T-helper 1 cell treated with Interleukin-12 subunit alpha and Interleukin-12 subunit beta and Interleukin-4 antibody, amounts not matched to agents 30 μg/mL and 1 μg/mL, for 36 hours (primary cell): ENCODE data around the gene FBRSL1.
"Not testable (repeated sequence)": the region's sequence is repeated elsewhere in the genome, so short reads cannot be mapped to it uniquely, and the experiment has no call there.

Source experiments
- H3K27ac Mint-ChIP-seq: one replicate; pipeline ENCODE4 v1.8.0; 2021; ENCODE audit warnings: mild to moderate bottlenecking, mixed read lengths
- H3K27me3 Mint-ChIP-seq: one replicate; pipeline ENCODE4 v1.8.0; 2021; ENCODE audit warnings: low read depth, mixed read lengths
- H3K36me3 Mint-ChIP-seq: one replicate; pipeline ENCODE4 v1.8.0; 2021; ENCODE audit warnings: low read depth, mixed read lengths
- H3K4me1 Mint-ChIP-seq: one replicate; pipeline ENCODE4 v1.8.0; 2021; ENCODE audit warnings: low read depth, mixed read lengths
- H3K4me3 Mint-ChIP-seq: one replicate; pipeline ENCODE4 v1.8.0; 2021; ENCODE audit warnings: mild to moderate bottlenecking, moderate library complexity, mixed read lengths
- H3K9me3 Mint-ChIP-seq: one replicate; pipeline ENCODE4 v1.8.0; 2021; ENCODE audit warnings: mixed read lengths

Gene FBRSL1

DNA sequence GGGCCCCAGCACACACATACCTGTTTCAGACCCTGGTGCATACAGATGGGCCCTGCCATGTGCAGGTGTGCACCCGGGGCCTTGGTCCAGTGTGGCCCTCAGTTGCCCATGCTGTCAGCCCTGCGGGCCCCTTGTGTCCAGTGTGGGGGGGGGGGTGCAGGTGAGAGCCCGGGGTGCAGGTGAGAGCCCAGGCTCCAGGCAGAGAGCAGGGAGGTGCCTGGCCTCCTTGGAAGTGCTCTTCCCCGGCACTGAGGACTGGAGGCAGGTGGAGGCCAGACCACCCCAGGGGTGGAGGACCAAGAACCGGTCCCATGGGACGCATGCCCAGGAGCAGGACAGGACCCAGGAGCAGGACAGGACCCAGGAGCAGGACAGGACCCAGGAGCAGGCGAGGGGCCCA, 40.9 kb downstream of the FBRSL1 start:
- Mint-ChIP-seq H3K27ac (no peak overlapping the region), H3K9me3 (peaks cover 9% of the 10 kb centered on the region), H3K4me3 (no peak overlapping the region), H3K4me1 (no peaks in the 10 kb centered on the region), H3K27me3 (no peaks in the 10 kb centered on the region), H3K36me3 (peaks cover 4% of the 10 kb centered on the region)

DNA sequence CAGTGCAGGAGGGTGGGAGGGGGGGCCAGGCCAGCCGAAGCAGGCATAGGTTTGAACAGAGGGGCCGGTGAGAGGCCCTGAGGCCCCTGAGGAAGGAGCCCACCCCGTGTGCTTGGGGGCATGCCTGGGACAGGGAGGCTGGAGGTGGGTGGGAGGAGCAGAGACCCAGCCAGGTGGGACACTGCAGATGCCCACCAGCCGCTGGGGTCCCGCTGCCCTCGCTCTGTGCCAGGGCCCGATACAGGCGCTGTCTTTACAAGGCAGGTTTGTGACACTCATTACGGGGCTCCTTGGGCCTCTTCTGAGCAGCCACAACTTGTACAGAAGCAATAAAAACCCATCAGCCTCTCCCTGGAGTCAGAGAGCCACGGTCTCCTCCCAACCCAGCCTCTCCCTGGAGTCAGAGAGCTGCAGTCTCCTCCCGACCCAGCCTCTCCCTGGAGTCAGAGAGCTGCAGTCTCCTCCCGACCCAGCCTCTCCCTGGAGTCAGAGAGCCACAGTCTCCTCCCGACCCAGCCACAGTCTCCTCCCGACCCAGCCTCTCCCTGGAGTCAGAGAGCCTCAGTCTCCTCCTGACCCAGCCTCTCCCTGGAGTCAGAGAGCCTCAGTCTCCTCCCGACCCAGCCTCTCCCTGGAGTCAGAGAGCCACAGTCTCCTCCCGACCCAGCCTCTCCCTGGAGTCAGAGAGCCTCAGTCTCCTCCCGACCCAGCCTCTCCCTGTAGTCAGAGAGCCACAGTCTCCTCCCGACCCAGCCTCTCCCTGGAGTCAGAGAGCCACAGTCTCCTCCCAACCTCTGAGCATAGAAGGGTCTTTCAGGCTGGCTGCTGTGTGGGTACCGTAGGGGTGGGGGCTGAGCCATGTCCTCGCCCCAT, 43.0 kb downstream of the FBRSL1 start:
- H3K4me1 Mint-ChIP-seq, H3K27ac Mint-ChIP-seq, H3K27me3 Mint-ChIP-seq, H3K4me3 Mint-ChIP-seq, H3K36me3 Mint-ChIP-seq: not testable (repeated sequence)
- peaks cover 16% of the 10 kb centered on the region for H3K9me3 Mint-ChIP-seq

DNA sequence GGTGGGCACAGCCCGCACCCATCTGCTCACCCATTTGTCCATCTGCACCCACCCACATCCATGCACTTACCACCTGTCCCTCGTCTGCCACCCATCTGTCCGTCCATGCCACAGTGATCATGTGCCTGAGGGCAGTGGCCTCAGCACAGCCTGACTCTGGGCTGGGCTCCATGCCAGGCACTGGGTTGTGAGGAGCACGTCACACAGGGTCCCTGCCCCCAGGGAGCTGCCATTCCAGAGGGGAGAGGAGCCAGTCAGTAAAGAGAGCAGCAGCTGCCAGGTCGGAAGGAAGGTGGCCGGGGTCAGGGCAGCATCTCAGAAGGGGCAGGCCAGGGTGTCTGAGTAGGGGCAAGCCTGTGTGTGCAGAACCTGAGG, 43.6 kb downstream of the FBRSL1 start:
- Mint-ChIP-seq H3K27me3 (no peaks in the 10 kb centered on the region), H3K27ac (no peak overlapping the region), H3K9me3 (peaks cover 16% of the 10 kb centered on the region), H3K36me3 (peaks cover 7% of the 10 kb centered on the region), H3K4me3 (no peak overlapping the region), H3K4me1 (no peaks in the 10 kb centered on the region)

DNA sequence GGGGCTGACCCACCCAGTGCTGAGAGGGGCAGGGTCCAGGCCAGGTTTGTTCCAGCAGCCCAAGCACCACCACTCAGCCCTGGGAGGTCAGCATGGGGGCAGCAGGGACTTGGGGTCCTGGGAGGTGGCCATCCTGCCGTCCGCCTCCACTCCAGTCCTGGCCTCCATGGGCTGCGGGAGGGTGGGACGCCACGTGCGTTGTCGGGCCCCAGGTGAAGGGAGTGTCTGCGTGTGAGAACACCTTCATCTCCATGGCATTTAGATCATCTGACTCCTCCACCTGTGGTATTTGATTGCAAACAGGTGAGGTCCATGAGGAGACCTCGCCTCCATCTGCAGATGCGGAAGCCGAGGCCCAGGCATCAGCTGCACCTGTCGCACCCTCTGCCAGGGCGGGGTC, 44.1 kb downstream of the FBRSL1 start:
- Mint-ChIP-seq H3K4me1 (no peaks in the 10 kb centered on the region), H3K4me3 (no peak overlapping the region), H3K27ac (no peak overlapping the region)

DNA sequence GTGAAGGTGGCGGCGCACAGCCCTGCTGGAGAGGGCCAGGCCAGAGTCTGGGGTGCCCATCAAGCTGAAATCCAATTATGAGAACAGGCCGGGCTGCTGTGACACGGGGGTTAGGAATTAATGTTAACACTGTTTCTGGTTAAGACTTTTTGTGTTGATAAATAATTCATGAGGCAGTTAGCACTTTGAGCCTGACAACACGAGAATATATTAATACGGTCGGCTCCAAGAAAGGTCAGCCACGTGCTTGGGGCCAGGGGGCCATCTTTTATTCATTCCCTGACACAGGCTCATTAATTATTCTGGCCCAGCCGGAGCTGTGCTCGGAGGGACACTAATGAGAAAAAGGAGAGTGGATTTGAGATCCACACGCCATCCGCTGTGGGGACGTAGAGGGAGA, 45.1 kb downstream of the FBRSL1 start:
- Mint-ChIP-seq H3K4me1 (no peaks in the 10 kb centered on the region), H3K36me3 (peaks cover 7% of the 10 kb centered on the region), H3K27me3 (no peaks in the 10 kb centered on the region), H3K9me3 (peaks cover 16% of the 10 kb centered on the region), H3K4me3 (no peak overlapping the region), H3K27ac (no peak overlapping the region)

More for the DNA sequence above, 44.1 kb downstream of the FBRSL1 start:
- H3K36me3 Mint-ChIP-seq: peaks cover 7% of the 10 kb centered on the region
- H3K27me3 Mint-ChIP-seq: no peaks in the 10 kb centered on the region
- peaks cover 16% of the 10 kb centered on the region for H3K9me3 Mint-ChIP-seq

DNA sequence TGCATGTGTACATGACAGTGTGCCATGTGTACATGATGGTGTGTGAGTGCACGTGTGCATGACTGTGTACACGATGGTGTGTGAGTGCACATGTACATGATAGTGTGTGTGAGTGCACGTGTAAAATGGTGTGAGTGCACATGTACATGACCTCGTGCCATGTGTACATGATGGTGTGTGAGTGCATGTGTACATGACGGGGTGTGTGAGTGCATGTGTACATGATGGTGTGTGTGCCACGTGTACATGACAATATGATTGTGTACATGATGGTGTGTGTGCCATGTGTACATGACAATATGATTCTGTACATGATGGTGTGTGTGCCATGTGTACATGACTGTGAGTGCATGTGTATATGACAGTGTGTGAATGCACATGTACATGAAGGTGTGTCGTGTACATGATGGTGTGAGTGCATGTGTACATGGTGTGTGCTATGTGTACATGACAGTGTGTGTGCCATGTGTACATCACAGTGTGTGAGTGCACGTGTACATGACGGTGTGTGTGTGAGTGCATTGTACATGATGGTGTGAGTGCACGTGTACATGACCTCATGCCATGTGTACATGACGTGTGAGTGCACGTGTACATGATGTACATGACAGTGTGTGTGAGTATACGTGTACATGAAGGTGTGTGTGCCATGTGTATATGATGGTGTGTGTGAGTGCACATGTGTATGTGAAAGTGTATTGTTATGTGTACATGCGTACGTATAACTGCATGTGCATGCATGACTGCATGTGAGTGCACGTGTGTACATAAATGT, 46.3 kb downstream of the FBRSL1 start:
- Mint-ChIP-seq H3K27me3 (no peaks in the 10 kb centered on the region), H3K36me3 (peaks cover 7% of the 10 kb centered on the region), H3K4me3 (no peak overlapping the region), H3K27ac (no peak overlapping the region), H3K9me3 (peaks cover 16% of the 10 kb centered on the region), H3K4me1 (no peaks in the 10 kb centered on the region)

DNA sequence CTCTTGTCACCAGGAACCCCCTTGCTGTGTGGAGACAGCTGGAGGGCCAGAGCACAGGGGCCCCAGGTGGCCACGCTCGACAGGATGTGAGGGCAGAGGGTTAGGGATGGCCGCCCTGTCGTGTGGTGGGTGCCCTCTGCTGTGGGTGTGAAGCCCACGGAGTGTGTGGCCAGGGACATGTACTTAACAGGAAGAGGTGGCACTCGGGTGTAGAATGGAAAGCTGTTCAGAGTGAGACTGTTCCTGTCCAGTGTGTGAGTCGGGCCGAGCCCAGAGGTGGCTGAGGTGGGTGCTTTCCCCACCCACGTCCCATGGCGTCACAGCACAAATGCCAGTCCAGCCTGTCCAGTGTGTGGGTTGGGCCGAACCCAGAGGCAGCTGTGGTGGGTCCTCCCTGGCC, 47.1 kb downstream of the FBRSL1 start:
- H3K27ac Mint-ChIP-seq: no peak overlapping the region
- H3K36me3 Mint-ChIP-seq: peaks cover 7% of the 10 kb centered on the region

DNA sequence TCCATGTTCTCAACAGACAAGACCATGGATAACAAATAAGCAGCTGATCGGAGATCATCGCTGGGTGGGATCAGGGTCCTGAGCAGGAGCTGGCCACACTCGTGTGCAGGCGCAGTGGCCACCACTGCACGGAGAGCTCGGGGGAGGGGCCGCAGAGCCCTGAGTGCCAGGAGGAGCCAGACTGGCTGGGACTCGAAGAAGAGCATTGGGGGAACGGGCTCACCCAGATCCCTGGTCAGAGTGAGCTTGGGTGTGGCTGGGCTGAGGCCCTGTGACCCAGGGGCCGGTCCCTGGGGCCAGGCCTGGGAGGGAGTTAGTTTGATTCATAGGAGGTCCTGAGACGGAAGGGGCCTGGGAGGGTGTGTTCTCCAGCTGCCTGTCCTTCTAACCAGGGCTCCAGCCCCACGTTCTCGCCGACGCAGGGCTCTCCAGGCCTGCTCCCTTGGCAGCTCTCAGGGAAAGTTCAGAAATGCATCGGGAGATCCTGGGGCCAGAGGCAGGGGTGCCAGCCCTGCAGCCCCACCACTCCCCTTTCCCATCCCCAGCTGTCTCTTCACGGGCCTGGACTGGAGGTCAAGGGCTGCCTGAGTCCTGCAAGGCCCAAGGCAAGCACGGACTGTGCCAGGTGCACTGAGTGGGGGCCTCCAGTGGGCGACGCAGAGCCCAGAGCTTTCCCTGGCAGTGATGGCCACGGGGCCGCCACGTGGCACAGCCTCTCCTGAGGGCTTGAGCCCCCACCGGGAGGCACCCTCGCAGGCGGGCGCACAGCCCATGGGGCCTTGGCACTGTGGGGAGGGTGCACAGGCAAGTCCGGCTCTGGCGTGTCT, 48.1 kb downstream of the FBRSL1 start:
- H3K9me3 Mint-ChIP-seq: peaks cover 16% of the 10 kb centered on the region
- H3K27me3 Mint-ChIP-seq: no peaks in the 10 kb centered on the region
- no peak overlapping the region for H3K4me3 Mint-ChIP-seq
- H3K36me3 Mint-ChIP-seq: peaks cover 7% of the 10 kb centered on the region
- H3K4me1 Mint-ChIP-seq: no peaks in the 10 kb centered on the region
- no peak overlapping the region for H3K27ac Mint-ChIP-seq

More for the DNA sequence above, 47.1 kb downstream of the FBRSL1 start:
- Mint-ChIP-seq H3K4me3 (no peak overlapping the region), H3K27me3 (no peaks in the 10 kb centered on the region), H3K4me1 (no peaks in the 10 kb centered on the region), H3K9me3 (peaks cover 16% of the 10 kb centered on the region)

DNA sequence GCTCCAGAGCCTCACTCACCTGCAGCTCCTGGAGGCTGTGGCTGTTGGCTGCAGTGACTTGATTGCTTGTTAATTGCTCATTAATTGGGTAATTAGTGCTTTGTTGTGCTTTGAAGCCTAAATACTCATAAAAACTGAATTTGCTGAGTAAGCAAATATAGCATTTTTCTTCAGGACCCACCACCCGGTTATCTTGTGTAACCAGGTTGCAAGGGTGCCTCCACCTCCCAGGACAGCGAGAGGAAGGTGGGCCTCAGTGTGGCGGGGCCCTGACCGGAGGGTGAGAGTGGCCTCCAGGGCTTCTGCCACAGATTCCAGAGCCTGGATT, 48.7 kb downstream of the FBRSL1 start:
- Mint-ChIP-seq H3K27me3 (no peaks in the 10 kb centered on the region), H3K4me3 (no peak overlapping the region), H3K27ac (no peak overlapping the region), H3K4me1 (no peaks in the 10 kb centered on the region), H3K9me3 (peaks cover 16% of the 10 kb centered on the region), H3K36me3 (peaks cover 7% of the 10 kb centered on the region)

DNA sequence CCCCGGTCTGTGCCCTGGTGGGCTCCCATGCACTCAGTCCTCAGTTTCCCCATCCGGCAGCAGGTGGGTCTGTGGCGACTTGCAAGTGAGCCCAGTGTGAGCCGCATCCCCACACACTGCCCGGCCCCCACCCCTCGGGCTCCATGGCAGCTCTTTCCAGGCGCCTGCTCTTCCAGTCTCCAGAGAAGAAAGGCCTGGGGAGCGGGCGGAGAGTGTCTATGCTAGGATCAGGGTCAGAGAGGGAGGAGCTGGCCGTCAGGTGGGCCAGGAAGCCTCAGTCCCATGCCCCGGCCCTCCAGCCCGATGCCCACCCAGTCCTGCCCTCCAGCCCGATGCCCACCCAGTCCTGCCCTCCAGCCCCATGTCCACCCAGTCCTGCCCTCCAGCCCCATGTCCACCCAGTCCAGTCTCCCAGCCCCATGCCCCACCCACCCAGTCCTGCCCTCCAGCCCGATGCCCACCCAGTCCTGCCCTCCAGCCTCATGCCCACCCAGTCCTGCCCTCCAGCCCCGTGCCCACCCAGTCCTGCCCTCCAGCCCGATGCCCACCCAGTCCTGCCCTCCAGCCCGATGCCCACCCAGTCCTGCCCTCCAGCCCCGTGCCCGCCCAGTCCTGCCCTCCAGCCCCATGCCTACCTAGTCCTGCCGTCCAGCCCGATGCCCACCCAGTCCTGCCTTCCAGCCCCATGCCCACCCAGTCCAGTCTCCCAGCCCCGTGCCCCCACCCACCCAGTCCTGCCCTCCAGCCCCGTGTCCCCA, 49.2 kb downstream of the FBRSL1 start:
- peaks cover 7% of the 10 kb centered on the region for H3K36me3 Mint-ChIP-seq
- no peak overlapping the region for H3K27ac Mint-ChIP-seq
- H3K4me1 Mint-ChIP-seq: no peaks in the 10 kb centered on the region

DNA sequence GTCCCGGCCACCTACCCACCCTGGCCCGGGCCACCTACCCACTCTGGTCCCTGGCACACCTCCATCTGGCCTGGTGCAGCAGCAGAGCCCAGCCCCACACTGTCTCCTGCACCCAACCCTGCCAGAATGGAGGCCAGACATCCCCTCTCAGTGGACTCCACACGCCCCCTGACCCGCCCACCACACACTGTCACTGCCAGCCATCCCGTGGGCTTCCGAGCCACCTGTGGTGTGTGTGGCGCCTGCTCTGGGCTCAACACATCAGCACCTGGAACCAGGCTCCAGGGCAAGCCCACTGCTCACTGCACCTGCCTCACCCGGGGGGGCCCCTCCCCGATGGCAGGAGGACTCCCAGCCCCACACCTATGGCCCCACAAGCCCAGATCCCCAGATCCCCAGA, 50.5 kb downstream of the FBRSL1 start:
- Mint-ChIP-seq H3K4me1 (no peaks in the 10 kb centered on the region), H3K36me3 (peaks cover 3% of the 10 kb centered on the region), H3K4me3 (no peak overlapping the region), H3K9me3 (peaks cover 12% of the 10 kb centered on the region), H3K27ac (no peak overlapping the region), H3K27me3 (no peaks in the 10 kb centered on the region)

More for the DNA sequence above, 49.2 kb downstream of the FBRSL1 start:
- no peaks in the 10 kb centered on the region for H3K27me3 Mint-ChIP-seq
- no peak overlapping the region for H3K4me3 Mint-ChIP-seq
- H3K9me3 Mint-ChIP-seq: peaks cover 16% of the 10 kb centered on the region

DNA sequence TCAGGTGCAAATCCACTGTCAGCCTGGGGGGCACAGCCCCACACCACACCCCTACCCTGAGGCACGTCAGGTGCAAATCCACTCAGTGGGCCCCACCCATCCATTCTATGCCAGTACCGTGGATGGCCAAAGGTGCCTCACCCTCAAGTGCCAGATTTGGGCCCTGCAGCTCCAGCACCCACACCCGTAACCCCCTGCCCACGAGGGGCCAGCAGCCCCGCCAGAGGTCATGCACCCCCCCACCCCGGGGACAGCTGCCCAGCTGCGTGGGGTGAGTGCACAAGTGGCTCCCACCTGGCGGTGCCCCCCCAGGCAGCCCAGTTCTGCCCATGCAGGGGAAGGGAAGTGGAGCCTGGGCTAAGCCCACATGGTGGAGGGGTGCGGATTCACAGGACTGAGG, 51.2 kb downstream of the FBRSL1 start:
- Mint-ChIP-seq H3K4me3 (no peak overlapping the region), H3K27ac (no peak overlapping the region)

DNA sequence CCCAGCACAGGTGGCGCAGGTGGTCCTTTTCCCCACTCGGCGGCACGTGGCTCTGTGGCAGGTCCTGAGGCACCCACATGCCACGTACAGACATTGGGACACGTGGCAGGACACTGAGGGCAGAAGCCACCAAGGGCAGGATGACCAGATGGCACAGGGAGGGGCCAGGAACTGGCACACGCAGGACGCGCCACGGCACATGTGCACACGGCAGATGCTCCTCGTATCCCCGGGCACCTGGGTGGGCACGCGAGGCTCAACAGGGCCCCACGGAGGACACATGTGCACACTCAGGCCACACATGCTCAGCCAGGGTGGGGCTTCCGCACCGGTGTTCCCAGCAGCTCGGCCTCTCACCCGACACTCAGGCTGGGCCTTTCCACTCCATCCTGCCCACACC, 52.0 kb downstream of the FBRSL1 start:
- H3K4me1 Mint-ChIP-seq: no peaks in the 10 kb centered on the region
- H3K36me3 Mint-ChIP-seq: no peaks in the 10 kb centered on the region
- no peaks in the 10 kb centered on the region for H3K9me3 Mint-ChIP-seq
- H3K27ac Mint-ChIP-seq: no peak overlapping the region
- H3K4me3 Mint-ChIP-seq: no peak overlapping the region
- no peaks in the 10 kb centered on the region for H3K27me3 Mint-ChIP-seq

More for the DNA sequence above, 51.2 kb downstream of the FBRSL1 start:
- H3K27me3 Mint-ChIP-seq: no peaks in the 10 kb centered on the region
- H3K4me1 Mint-ChIP-seq: no peaks in the 10 kb centered on the region
- no peaks in the 10 kb centered on the region for H3K36me3 Mint-ChIP-seq
- peaks cover 4% of the 10 kb centered on the region for H3K9me3 Mint-ChIP-seq

DNA sequence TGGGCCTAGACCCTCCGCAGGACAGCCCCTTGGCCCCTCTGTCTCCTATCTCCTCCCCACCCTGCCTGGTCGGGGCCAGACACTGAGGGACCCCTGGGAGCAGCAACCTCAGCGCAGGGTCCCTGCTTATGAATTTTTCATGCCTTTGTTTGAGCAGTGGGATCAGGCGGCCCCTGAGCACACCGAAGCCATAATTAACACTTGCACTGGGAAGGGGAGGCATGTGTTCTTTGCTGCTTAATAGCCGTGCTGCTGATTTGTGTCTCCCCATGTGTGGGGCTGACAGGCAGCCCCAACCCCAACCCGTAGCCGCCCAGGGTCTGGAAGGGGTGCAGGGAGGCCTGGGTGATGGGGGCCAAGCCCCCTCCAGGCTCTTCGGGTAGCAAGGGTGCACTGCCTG, 52.7 kb downstream of the FBRSL1 start:
- H3K27me3 Mint-ChIP-seq: no peaks in the 10 kb centered on the region
- no peak overlapping the region for H3K4me3 Mint-ChIP-seq
- no peaks in the 10 kb centered on the region for H3K4me1 Mint-ChIP-seq
- no peak overlapping the region for H3K27ac Mint-ChIP-seq
- H3K9me3 Mint-ChIP-seq: no peaks in the 10 kb centered on the region
- no peaks in the 10 kb centered on the region for H3K36me3 Mint-ChIP-seq
